H1 (cell line): ENCODE measurements around the gene MYH7. TPM values are rescaled to one million over a fixed set of nuclear protein-coding genes. Genes with fewer than 3 reads are reported as not detected.

Experiments used
- CTCF ChIA-PET: fragments of 300-600 bp; sonication (Branson Sonifier 250); formaldehyde crosslinking; loops from one replicate; lab custom pipeline; 2021; ENCODE audit not compliant: partially characterized antibody; lab: Charles Lee
- POLR2A ChIA-PET: fragments of 300-600 bp; sonication (Branson Sonifier 250); formaldehyde crosslinking; loops from one replicate; lab custom pipeline; 2021; ENCODE audit warnings: inconsistent platforms; ENCODE audit not compliant: partially characterized antibody; lab: Charles Lee
- DNase-seq, 2 experiments: peaks; one replicate each; pipeline versions ENCODE4 v3.0.0 to v3.0.0-alpha.2; 2010 to 2022; ENCODE audit warnings: low spot score in 2 of 2, low read depth in 1 of 2, mixed read lengths in 1 of 2
- FAIRE-seq: peaks from 2 replicates; lab custom pipeline; 2011; peaks lifted over from hg19 to GRCh38; lab: Jason Lieb, UNC
- H2AFZ ChIP-seq: 2 replicates; pipeline ENCODE4 v1.8.1; 2012; ENCODE audit warnings: low read length, inconsistent platforms
- H2AK5ac ChIP-seq: 2 replicates; pipeline ENCODE4 v1.6.1; 2013; ENCODE audit warnings: low read depth, low read length
- H2BK120ac ChIP-seq: replicated peaks from 2 replicates; pipeline ENCODE3; 2013; ENCODE audit warnings: low read depth, low read length, inconsistent platforms
- H2BK12ac ChIP-seq: 2 replicates; pipeline ENCODE4 v1.6.1; 2013; ENCODE audit warnings: low read depth, low read length
- H2BK15ac ChIP-seq: 2 replicates; pipeline ENCODE4 v1.6.1; 2013; ENCODE audit warnings: low read length
- H2BK20ac ChIP-seq: 2 replicates; pipeline ENCODE4 v1.6.1; 2013; ENCODE audit warnings: low read length
- H2BK5ac ChIP-seq: 2 replicates; pipeline ENCODE4 v1.6.1; 2013; ENCODE audit warnings: low read depth, low read length
- H3K14ac ChIP-seq: 2 replicates; pipeline ENCODE4 v1.6.1; 2013; ENCODE audit warnings: inconsistent platforms; ENCODE audit not compliant: insufficient read length
- H3K18ac ChIP-seq: 2 replicates; pipeline ENCODE4 v1.6.1; 2013; ENCODE audit warnings: low read length; ENCODE audit errors: extremely low read depth
- H3K23ac ChIP-seq: 2 replicates; pipeline ENCODE4 v1.6.1; 2013; ENCODE audit warnings: inconsistent platforms; ENCODE audit not compliant: insufficient read length
- H3K23me2 ChIP-seq: 2 replicates; pipeline ENCODE4 v1.6.1; 2013; ENCODE audit warnings: low read depth, low read length
- H3K27ac ChIP-seq: 2 replicates; pipeline ENCODE4 v1.6.1; 2011; ENCODE audit warnings: low read depth, low read length, inconsistent platforms
- H3K27me3 ChIP-seq, 4 experiments: replicated peaks in 1 of 4; 1 replicate in 1 of 4; 2 replicates in 3 of 4; pipeline versions ENCODE4 v1.6.1 to v1.8.1; 2011 to 2013; ENCODE audit warnings: low read length in 3 of 4, mild to moderate bottlenecking in 3 of 4, inconsistent platforms in 2 of 4, mixed read lengths in 2 of 4, moderate library complexity in 1 of 4; ENCODE audit not compliant: control insufficient read depth in 3 of 4, insufficient read depth in 3 of 4; ENCODE audit errors: extremely low read depth in 1 of 4
- H3K36me3 ChIP-seq, 4 experiments: 2 replicates each; pipeline versions ENCODE4 v1.6.1 to v1.8.1; 2011 to 2013; ENCODE audit warnings: mild to moderate bottlenecking in 4 of 4, low read length in 3 of 4, moderate library complexity in 2 of 4, control low read depth in 1 of 4, inconsistent platforms in 1 of 4; ENCODE audit not compliant: insufficient read depth in 4 of 4, control insufficient read depth in 2 of 4
- H3K4ac ChIP-seq: replicated peaks from 2 replicates; pipeline ENCODE3; 2013; ENCODE audit warnings: low read length, low read depth, mixed read lengths, inconsistent platforms; ENCODE audit not compliant: insufficient read length
- H3K4me1 ChIP-seq, 4 experiments: replicated peaks in 1 of 4; 1 replicate in 1 of 4; 2 replicates in 3 of 4; pipeline versions ENCODE4 v1.6.1 to v1.8.1; 2011 to 2013; ENCODE audit warnings: low read length in 3 of 4, inconsistent platforms in 2 of 4, mixed read lengths in 1 of 4; ENCODE audit not compliant: insufficient read depth in 4 of 4, control insufficient read depth in 3 of 4
- H3K4me2 ChIP-seq, 2 experiments: 2 replicates each; pipeline versions ENCODE4 v1.6.1 to v1.8.1; 2011 to 2013; ENCODE audit warnings: low read depth in 2 of 2, low read length in 2 of 2, control low read depth in 1 of 2, inconsistent platforms in 1 of 2, mild to moderate bottlenecking in 1 of 2; ENCODE audit not compliant: insufficient read depth in 1 of 2
- H3K4me3 ChIP-seq, 4 experiments: fragments of 200-600, 300-600 bp in 1 of 4; sonication (generic), shearing (Covaris generic), sonication (Bioruptor Twin) in 1 of 4; 2 replicates each; pipeline versions ENCODE4 v1.5.1 to v1.8.1; 2011 to 2016; ENCODE audit warnings: low read length in 4 of 4, low read depth in 3 of 4, control low read depth in 2 of 4, inconsistent platforms in 2 of 4, mild to moderate bottlenecking in 2 of 4, mixed read lengths in 1 of 4, moderate library complexity in 1 of 4; ENCODE audit not compliant: insufficient read depth in 2 of 4; ENCODE audit errors: extremely low read depth in 1 of 4
- H3K56ac ChIP-seq: replicated peaks from 2 replicates; pipeline ENCODE3; 2013; ENCODE audit warnings: low read depth, mild to moderate bottlenecking, mixed read lengths, low read length, inconsistent platforms; ENCODE audit not compliant: insufficient read length
- H3K79me1 ChIP-seq: 2 replicates; pipeline ENCODE4 v1.6.1; 2013; ENCODE audit warnings: low read depth, low read length, control low read depth
- H3K79me2 ChIP-seq, 2 experiments: 2 replicates each; pipeline versions ENCODE4 v1.6.1 to v1.8.1; 2012 to 2013; ENCODE audit warnings: low read length in 2 of 2, mild to moderate bottlenecking in 2 of 2, inconsistent platforms in 1 of 2; ENCODE audit not compliant: insufficient read depth in 2 of 2, control insufficient read depth in 1 of 2
- H3K9ac ChIP-seq, 4 experiments: replicated peaks in 1 of 4; 1 replicate in 1 of 4; 2 replicates in 3 of 4; pipeline versions ENCODE4 v1.6.1 to v1.8.1; 2011 to 2013; ENCODE audit warnings: low read depth in 3 of 4, low read length in 3 of 4, control low read depth in 2 of 4, mild to moderate bottlenecking in 2 of 4, moderate library complexity in 2 of 4, inconsistent platforms in 1 of 4; ENCODE audit errors: extremely low read depth in 1 of 4
- H3K9me3 ChIP-seq, 2 experiments: 2 replicates each; pipeline versions ENCODE4 v1.6.1 to v1.8.1; 2012 to 2013; ENCODE audit warnings: mild to moderate bottlenecking in 2 of 2, moderate library complexity in 2 of 2, control low read depth in 1 of 2, inconsistent platforms in 1 of 2, low read depth in 1 of 2, low read length in 1 of 2, mixed read lengths in 1 of 2; ENCODE audit not compliant: insufficient read depth in 2 of 2
- H4K20me1 ChIP-seq, 2 experiments: replicated peaks in 1 of 2; 2 replicates each; pipeline versions ENCODE3 to v1.8.1; 2011 to 2013; ENCODE audit warnings: inconsistent platforms in 2 of 2, low read length in 2 of 2, mild to moderate bottlenecking in 1 of 2; ENCODE audit not compliant: insufficient read depth in 2 of 2, control insufficient read depth in 1 of 2
- H4K5ac ChIP-seq: 2 replicates; pipeline ENCODE4 v1.6.1; 2013; ENCODE audit warnings: low read length, low read depth, mixed read lengths, inconsistent platforms; ENCODE audit not compliant: insufficient read length
- H4K8ac ChIP-seq: 2 replicates; pipeline ENCODE4 v1.8.0; 2013; ENCODE audit warnings: mild to moderate bottlenecking, moderate library complexity, low read length, inconsistent platforms; ENCODE audit not compliant: insufficient read depth; ENCODE audit errors: extremely low read depth
- H4K91ac ChIP-seq: replicated peaks from 2 replicates; pipeline ENCODE3; 2013; ENCODE audit warnings: low read length, mixed read lengths, inconsistent platforms; ENCODE audit not compliant: insufficient read length
- CBX8 ChIP-seq: fragments of 300-800, 300-1000 bp; sonication (generic); IDR thresholded peaks from 2 replicates; pipeline ENCODE4 v1.7.1; 2016; ENCODE audit warnings: low read depth, low read length, borderline replicate concordance
- CHD2 ChIP-seq: IDR thresholded peaks from 2 replicates; pipeline ENCODE4 v1.6.1; 2012; ENCODE audit warnings: low read length, improper control_type of control experiment
- CTCF ChIP-seq, 3 experiments: IDR thresholded peaks; 1 replicate in 2 of 3; 2 replicates in 1 of 3; pipeline versions ENCODE4 v1.5.1 to v1.6.1; 2011; ENCODE audit warnings: low read length in 3 of 3, mild to moderate bottlenecking in 3 of 3, inconsistent platforms in 2 of 3, low read depth in 1 of 3, moderate library complexity in 1 of 3; ENCODE audit not compliant: insufficient read depth in 1 of 3; ENCODE audit errors: control extremely low read depth in 1 of 3
- KDM1A ChIP-seq: fragments of 200-600, 300-600 bp; sonication (generic); IDR thresholded peaks from 2 replicates; pipeline ENCODE4 v1.7.1; 2016; ENCODE audit warnings: mild to moderate bottlenecking, low read length, borderline replicate concordance
- POLR2AphosphoS5 ChIP-seq: IDR thresholded peaks from 2 replicates; pipeline ENCODE4 v1.6.1; 2011; ENCODE audit warnings: low read depth, low read length
- RAD21 ChIP-seq, 2 experiments: IDR thresholded peaks in 1 of 2; conservative IDR thresholded peaks in 1 of 2; 2 replicates each; pipeline ENCODE4 v1.6.1; 2011; ENCODE audit warnings: low read depth in 2 of 2, low read length in 2 of 2, improper control_type of control experiment in 1 of 2, inconsistent platforms in 1 of 2, mild to moderate bottlenecking in 1 of 2, moderate library complexity in 1 of 2
- RBBP5 ChIP-seq: IDR thresholded peaks from 2 replicates; pipeline ENCODE4 v1.7.1; 2012; ENCODE audit warnings: low read depth, mild to moderate bottlenecking, inconsistent platforms, low read length, moderate library complexity, borderline replicate concordance
- WGBS, 2 experiments: shearing (Covaris generic) in 1 of 2; methylation state at CpG; one replicate each; pipeline versions ENCODE4 v1.1.6 to v1.1.7; 2013 to 2015; ENCODE audit warnings: low lambda C conversion rate in 2 of 2, mixed read lengths in 2 of 2, inconsistent platforms in 1 of 2, low coverage in 1 of 2, missing lambda C conversion rate in 1 of 2; ENCODE audit not compliant: insufficient replicate concordance in 2 of 2, insufficient coverage in 1 of 2, insufficient read length in 1 of 2; ENCODE audit errors: extremely low coverage in 1 of 2, missing lambda C conversion rate in 1 of 2; 5-methylcytosine and 5-hydroxymethylcytosine counted together
- polyA plus RNA-seq, 7 experiments: library from polyadenylated mRNA; depleted of rRNA in 3 of 7; stranded (reverse) in 5 of 7; unstranded in 2 of 7; fragments of >200 nt in 5 of 7; fragments of 200-250 nt in 2 of 7; gene quantifications; 1 replicate in 5 of 7; 2 replicates in 1 of 7; 4 replicates in 1 of 7; pipeline versions ENCODE4 v1.2.1 to v1.2.3, GENCODE V29; 2011 to 2013; ENCODE audit warnings: missing spikeins in 2 of 7, mixed read lengths in 2 of 7
- total RNA-seq: library from RNA; stranded (reverse); fragmentation: NEBNext Ultra II Directional; extraction: Animal tissue kit (Norgen Biotek cat#: 25700); gene quantifications from 2 replicates; pipeline ENCODE4 v1.2.1, GENCODE V29; 2021

The MYH7 gene
- total and polyA plus RNA-seq, 2 of the 8 experiments (the other 6 are each of a cell fraction or from before 2014, with no cell fraction given): not detected

DNA sequence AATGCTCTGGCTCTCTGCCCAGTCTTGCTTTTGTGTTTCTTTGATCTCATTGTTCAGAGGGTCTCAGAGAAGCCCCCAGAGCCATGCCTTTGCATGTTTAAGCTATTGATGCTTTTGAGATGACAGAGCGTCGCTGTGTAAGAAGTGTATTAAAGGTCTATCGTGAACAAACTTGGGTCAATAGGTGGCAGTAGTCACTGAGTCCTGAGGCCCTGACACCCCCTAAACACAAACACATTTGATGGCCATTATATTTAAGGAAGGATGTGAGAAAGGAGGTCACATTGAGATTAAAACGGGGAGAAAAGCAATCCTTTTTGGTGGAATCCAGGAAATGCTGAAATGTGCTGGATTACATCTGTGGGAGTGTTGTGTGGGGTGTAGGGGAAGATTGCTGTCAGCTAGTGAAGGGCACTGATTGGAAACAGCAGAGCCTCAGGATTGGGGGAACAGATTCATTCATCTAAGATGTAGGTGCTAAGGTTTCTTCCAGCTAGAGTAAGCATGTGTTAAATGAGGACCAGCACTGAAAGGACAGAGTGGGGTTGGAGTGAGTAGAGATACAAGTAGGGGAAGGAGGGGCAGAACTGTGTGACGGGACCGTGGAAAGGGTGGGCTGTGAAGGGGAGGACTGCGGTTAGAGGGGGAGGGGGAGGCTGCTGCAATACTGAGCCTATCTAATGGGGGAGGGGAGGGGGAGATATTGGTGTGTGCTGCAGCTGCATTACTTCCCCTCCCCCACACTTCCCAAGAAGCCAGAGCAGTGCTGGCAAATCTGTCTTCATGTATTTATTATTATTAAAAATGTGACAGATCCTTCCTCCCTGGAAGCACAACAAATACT, 46.7 kb upstream of the MYH7 start:
- H3K4me3 ChIP-seq: peak overlapping the region in 2 of 4 experiments; percentile 8 to 33; a peak in 1 of 8 replicates

More for the DNA sequence above, 46.7 kb upstream of the MYH7 start:
- no peaks in the 10 kb centered on the region for H3K79me2 ChIP-seq
- H2BK5ac ChIP-seq: peak overlapping the region; percentile 95
- no peak overlapping the region for H2AK5ac ChIP-seq
- H4K20me1 ChIP-seq: no peaks in the 10 kb centered on the region
- H4K91ac ChIP-seq: peak overlapping the region; percentile 93
- no peaks in the 10 kb centered on the region for H3K9me3 ChIP-seq
- no peak overlapping the region for H3K14ac ChIP-seq
- peak overlapping the region; percentile 83 for H3K4ac ChIP-seq
- peak overlapping the region; percentile 34 for H2BK120ac ChIP-seq
- H2BK15ac ChIP-seq: peak overlapping the region; percentile 34; the same call in 1 of the 2 replicates
- FAIRE-seq (no peak), DNase-seq (peak in 1 of 2 experiments; percentile 53)
- H4K5ac ChIP-seq: peak overlapping the region; percentile 86
- H3K9ac ChIP-seq: peak overlapping the region in 2 of 4 experiments; percentile 8 to 14; a peak in 1 of 7 replicates
- H2AFZ ChIP-seq: no peak overlapping the region
- H3K36me3 ChIP-seq: peaks cover 5 to 10% (median 7%) of the 10 kb centered on the region in 4 experiments; a peak in 7 of 8 replicates
- no peak overlapping the region for H4K8ac ChIP-seq
- peak overlapping the region; percentile 67; the same call in 1 of the 2 replicates for H3K27ac ChIP-seq
- H3K27me3 ChIP-seq: no peaks in the 10 kb centered on the region
- CTCF ChIA-PET: interaction anchor here (0.6 to 26.8 kb wide), 21 partner anchors 8 to 429 kb away, joined by 3 to 2092 read pairs (median 3); partner anchors contain the start of genes AP1G2, THTPA and ZFHX2
- H3K23ac ChIP-seq: no peak overlapping the region
- H3K79me1 ChIP-seq: no peaks in the 10 kb centered on the region
- H3K56ac ChIP-seq: peak overlapping the region; percentile 63
- H2BK20ac ChIP-seq: peak overlapping the region; percentile 63; the same call in 1 of the 2 replicates
- TF ChIP-seq RBBP5 (0 out of 2 replicates have a peak, but pooled peaks have one; percentile 75), CHD2 (no peak), KDM1A (0 out of 2 replicates have a peak, but pooled peaks have one; percentile 14), POLR2AphosphoS5 (no peak), CTCF (IDR thresholded peaks at IDR 0.05; ENCODE audit: control extremely low read depth in 1 of 3, insufficient read depth in 1 of 3, low read depth in 1 of 3, low read length in 3 of 3) (peak in 2 of 3 experiments; percentile 60 to 67; a peak in 3 of 4 replicates), RAD21 (IDR thresholded peaks at IDR 0.05 in 1 of 2, conservative IDR thresholded peaks at IDR 0.05 in 1 of 2; ENCODE audit: low read depth in 2 of 2, low read length in 2 of 2) (peak; percentile 70 to 77), CBX8 (no peak)
- POLR2A ChIA-PET: interaction anchor here (0.5 to 22.8 kb wide), 15 partner anchors 10 to 487 kb away, joined by 3 to 944 read pairs (median 5); partner anchors contain the start of genes AP1G2, PABPN1, THTPA and ZFHX2
- peaks cover 14 to 46% (median 36%) of the 10 kb centered on the region in 4 experiments for H3K4me1 ChIP-seq
- peak overlapping the region; percentile 69 for H2BK12ac ChIP-seq
- peaks cover 1% of the 10 kb centered on the region; the same call in 1 of the 2 replicates for H3K23me2 ChIP-seq
- 52% methylated on average over 7 of the region's 7 CpGs; no CpG with 5 or more reads in 1 of the 2 experiments for WGBS, 2 experiments
- H3K4me2 ChIP-seq: peak overlapping the region; percentile 63 to 76
- H3K18ac ChIP-seq: peak overlapping the region; percentile 92
